ENCODE results near the gene IGFL1.
"Not testable (repeated sequence)": the region's sequence is repeated elsewhere in the genome, so short reads cannot be mapped to it uniquely, and the experiment has no call there.

IGFL1 gene

DNA sequence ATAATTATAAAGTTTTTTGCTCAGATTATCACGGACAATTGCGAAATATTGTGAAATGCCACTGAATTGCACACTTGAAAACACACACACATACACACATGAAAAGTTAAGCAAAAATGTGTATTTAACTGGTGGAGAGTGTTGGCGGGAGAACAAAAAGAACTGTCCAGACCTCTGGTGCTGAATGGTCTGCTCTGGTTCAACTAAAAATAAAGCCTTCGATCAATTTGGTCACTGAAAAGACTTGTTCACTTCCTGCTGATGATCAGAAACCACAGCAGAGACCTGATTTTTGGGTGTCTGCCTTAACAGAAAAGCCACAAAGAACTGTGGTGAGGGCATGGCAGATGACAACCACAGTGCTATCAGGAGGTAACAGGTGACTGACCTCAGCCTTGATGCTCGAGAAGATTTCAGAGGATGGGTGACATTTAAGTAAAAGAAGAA, 4.0 kb upstream of the IGFL1 start:
- peak; percentile 8 to 11 for DNase-seq (ENCODE audit: low read depth in 2 of 2)

DNA sequence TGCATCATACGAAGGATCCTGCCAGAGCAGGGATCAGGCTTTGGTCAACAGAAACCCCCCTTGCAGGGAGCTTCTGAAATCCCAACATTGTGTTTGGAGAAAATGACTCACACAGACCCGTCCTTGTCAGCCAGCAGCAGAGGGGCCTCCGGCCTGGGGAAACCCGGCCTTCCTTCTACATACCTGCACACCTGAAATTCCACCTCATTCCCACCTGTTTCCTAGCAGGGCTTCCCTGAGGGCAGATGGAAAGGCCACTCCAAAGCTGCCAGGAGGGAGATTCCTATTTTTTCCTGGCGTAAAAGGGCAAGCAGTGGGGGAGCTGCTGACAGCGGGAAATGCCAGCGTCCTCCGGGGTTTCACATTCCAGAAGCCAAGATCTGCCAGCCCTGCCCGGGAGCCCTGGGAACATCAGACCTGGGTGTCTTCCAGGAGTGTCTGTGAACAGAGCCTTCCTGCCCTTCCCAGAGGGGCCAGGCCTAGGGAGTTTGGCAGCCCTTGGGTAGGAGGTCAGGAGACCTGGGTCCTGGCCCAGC, 3.0 kb upstream of the IGFL1 start:
- no peak for DNase-seq (ENCODE audit: low read depth in 2 of 2)

DNA sequence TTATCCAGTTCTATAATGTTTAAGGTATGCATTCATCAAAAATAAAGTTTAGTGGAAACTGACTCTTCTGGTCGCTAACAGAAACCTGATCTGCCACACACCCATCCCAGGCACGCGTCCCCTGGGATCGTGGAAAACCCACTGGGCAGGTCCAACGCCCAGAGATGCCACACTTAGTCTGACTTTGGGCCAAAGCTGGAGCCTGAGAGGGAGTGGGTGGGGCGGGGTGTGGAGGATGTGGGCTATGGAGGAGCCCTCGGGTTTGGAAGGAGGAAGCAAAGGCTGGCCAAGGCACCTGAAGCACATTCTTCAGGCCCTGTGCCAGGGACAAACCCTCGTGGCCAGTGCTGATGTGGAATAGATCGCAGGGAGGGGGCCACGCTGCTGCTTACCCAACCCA, 2.5 kb downstream of the IGFL1 start:
- DNase-seq (ENCODE audit: low read depth in 2 of 2), result no peak

DNA sequence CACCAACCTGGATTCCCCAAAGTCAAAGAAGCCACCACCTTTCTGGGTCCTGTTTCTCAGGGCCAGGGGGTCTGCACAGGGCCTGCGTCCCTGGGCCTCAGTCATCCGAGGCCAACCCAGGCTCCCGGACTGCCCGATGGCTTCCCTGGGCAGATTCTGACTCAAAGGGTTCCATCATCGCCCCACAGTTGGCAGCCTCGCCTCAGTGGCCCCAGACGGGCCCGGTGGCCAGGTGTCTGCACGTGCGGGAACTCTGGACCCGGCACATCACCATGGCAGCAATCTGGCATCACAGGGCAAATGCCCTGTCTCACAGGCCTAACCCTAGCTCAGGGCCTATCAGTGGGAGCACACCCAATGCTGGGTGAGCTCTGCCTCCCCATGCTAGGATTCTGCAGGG, 2.9 kb downstream of the IGFL1 start:
- DNase-seq (ENCODE audit: low read depth in 2 of 2), result no peak

DNA sequence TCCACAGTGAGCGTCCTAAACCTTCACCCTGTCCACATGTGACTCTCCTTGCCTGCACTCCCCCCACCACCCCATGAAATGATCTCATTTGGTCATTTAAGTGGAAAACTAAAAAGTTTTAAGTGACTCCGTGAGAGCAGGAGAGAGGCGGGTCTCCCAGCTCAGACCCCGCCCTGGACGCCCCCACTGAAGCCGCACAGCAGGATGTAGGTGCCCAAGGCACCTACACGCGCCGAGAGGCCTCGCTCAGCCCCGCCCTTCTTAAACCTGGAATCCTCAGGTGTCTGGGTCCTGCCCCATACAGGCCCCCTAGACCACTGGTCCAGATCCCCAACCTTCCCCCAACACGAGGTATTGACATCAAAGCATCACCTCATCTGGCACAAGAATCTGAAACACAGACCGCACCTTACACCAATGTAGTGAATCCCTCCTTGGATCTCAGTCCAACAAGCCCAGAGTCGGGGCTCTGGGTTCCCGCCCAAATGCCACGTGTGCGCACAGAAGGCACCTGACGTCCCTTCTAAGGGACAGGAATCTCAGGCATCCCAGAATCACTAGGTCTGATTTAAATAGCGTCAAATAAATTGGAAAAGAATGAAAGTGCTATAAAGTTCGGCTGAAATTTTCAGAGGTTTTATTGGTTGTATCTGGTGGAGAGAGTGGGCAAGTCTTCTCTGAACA, 3.5 kb downstream of the IGFL1 start:
- DNase-seq (ENCODE audit: low read depth in 2 of 2), result no peak

DNA sequence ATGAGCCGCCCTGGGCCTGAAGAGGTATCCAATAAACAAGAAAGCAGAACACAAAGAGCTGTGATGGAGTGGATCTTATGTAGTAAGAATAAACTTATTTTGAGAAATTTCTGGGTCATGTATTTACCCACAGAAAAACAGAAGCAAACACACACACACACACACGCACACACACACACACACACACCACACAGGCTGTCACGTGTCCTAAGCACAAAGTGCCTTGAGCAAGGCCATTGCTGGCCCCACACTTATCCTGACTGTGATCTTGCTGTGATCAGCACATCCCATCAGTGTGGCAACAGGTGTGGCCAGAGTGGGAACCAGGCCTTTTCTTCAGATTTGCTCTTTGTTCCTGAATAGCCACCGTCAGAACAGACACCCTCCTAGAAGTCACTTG, 4.3 kb downstream of the IGFL1 start:
- DNase-seq (ENCODE audit: low read depth in 2 of 2), result not testable (repeated sequence)

DNA sequence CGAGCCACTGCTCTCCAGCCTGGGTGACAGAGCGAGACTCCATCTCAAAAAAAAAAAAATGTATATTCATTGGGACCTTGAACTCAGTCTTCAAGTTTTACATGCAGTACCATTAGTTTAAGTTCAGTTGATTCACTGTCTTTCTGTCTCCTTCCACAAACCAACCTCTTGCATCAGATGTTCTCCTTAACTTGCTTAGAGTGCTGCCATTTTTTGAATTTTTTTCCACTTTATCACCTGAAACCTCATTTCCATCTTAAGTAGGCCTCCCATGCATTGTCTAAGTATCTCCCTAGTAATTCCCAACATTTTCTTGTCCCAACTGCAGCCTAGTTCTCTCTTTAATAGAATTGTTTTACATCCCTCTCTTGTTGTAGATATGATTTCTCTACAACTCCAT, 8.6 kb downstream of the IGFL1 start:
- not testable (repeated sequence) for DNase-seq (ENCODE audit: low read depth in 2 of 2)

DNA sequence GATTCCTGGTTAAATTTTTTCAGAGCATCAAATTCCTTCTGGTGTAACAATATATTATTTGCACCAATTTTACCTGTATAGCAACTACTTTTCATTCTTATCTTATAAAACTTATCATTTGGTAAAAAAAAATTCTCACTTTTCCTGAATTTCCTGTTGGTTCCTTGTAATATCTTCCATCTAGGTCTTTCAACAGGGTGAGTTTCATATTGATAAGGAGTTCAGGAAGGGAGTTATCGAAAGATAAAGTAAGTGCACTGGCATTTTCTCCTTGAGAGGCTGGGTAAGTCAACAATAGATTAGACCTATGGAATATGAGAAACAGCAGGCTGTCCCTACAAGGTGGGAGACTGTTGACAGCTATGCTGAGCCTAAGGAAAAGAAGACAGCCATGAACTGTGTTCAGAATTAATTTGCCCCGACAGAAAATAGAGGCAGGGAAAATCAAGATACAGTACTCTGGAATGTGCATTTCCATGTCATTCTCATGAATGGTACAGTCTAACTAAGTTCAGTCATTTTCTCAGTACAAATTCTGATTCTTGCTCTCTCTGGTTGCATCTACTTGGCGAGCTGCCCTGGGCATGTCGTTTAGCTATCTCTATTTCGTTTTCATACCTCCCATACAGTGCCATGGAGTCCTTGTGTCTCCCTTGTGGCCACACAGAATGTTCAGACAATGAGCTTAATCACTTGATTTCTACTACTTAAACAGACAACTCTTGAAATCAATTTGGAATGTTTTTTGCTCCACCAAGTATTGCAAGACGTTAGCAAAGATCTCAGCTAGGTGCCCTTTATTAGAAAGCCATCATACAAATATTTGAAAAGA, 9.9 kb downstream of the IGFL1 start:
- no peak for DNase-seq (ENCODE audit: low read depth in 2 of 2)

DNA sequence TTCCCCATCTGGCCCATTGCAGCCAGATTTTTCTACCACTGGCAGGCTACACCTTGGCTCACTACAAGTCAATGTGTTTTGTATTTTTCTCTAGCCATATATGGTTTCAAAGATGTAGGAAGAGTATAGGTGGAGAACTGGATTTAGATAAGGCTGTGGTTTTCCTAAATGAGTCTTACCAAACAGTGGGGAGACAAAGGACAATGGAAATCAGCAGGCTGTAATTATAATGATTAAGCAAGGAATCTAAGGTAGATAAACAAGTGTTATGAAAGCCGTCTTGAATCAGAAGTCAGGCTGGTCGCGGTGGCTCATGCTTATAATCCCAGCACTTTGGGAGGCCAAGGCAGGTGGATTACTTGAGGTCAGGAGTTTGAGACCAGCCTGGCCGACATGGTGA, 11.2 kb downstream of the IGFL1 start:
- no peak for DNase-seq (ENCODE audit: low read depth in 2 of 2)

DNA sequence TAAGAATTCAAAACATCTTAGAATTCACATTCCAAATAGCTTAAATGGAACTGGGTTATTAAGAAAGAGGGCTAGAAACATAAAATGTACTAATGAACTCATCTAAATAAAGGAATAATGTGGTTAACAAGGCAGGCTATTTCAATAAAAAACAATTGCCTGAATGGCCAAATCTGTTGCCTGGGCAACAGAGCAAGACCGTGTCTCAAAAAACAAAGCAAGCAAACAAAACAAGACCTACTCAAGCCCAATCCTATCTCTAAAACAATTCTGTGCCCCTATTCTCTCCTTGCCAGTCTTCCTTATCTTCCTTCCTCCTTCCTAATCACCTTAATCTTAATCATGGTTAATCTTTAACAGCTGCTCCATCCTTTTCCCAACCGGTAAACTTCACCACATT, 12.1 kb downstream of the IGFL1 start:
- no peak for DNase-seq (ENCODE audit: low read depth in 2 of 2)

DNA sequence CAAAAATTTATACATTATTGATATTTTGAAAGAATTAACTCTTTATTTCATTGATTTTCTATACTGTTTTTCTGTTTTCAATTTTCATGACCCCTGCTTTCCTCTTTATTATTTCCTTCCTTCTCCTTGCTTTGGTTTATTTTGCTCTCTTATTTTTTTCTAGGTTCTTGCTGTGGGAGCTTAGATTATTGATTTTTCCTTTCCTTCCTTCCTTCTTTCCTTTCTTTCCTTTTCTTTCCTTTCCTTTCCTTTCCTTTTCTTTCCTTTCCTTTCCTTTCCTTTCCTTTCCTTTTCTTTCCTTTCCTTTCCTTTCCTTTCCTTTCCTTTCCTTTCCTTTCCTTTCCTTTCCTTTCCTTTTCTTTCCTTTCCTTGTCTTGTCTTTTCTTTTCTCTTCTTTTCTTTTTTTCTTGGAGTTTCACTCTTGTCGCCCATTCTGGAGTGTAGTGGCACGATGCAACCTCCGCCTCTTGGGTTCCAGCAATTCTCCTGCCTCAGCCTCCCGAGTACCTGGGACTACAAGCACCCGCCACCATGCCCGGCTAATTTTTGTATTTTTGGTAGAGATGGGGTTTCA, 13.6 kb downstream of the IGFL1 start:
- not testable (repeated sequence) for DNase-seq (ENCODE audit: low read depth in 2 of 2)

DNA sequence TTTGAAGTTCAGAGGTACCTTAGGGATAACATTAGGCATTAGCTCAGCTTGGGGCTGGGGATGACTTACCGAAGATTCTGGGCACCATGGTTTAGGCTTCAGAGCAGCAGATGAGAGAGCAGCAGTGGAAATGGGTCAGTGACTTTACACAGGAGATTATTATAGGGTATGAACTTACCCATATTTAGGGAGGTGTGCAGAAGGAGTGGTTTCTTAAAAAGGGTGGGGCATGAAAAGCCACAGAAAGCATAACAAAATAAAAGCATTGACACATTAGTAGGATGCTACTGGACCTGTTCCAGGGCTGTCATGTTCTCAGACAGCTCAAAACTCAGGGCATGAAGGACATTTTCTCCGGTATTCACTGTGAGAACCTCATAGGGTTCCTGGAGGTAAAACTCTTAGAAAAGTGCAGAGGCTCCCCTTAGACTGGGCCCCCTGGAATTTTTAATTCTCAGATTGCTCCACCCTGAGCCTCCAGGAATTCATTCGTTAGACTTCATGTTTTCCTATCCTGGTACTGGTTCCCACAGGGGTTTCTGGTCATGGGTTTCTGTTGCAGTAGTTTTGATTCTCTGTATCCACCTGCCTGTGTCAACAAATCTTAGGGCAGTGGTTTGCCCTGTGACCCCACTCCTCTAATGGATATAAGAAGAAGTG, 20.7 kb downstream of the IGFL1 start:
- no peak for DNase-seq (ENCODE audit: low read depth in 2 of 2)

DNA sequence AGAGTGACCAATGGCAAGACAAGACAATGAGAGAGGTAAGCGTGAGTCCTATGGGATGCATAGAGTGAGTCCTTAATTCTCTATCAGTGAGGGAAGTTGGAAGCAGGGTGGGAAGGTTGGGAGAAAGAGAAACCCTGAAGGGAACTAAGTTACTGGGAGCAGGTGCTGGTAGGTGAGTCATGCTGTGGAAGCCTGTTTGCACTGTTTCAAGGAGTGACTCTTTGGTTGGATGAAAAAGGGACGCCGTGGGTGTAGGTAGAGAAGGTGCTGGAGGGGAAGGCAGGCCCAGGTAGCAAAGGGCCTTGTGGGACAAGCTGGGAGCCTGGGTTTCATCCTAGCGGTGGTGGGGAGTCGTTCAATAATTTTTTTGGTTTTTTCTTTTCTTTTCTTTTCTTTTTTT, 21.9 kb downstream of the IGFL1 start:
- no peak for DNase-seq (ENCODE audit: low read depth in 2 of 2)

DNA sequence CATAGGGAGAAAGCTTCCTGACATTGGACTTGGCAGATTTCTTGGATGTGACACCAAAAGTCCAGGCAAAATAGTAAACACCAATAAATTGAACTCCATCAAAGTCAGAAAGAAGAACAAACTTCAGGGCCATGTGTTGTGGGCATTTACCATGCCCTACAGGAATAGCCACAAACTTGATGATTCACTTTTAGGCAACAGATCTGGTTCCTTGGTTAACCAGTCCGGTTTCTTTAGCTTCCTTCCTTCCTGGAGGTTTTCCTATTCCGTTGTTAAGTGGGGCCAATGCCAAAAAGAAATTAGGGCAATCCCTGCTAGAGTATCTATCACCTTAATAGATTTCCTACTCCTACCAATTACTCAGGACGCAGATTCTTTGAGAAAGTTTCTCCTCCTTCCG, 25.2 kb downstream of the IGFL1 start:
- no peak for DNase-seq (ENCODE audit: low read depth in 2 of 2)

DNA sequence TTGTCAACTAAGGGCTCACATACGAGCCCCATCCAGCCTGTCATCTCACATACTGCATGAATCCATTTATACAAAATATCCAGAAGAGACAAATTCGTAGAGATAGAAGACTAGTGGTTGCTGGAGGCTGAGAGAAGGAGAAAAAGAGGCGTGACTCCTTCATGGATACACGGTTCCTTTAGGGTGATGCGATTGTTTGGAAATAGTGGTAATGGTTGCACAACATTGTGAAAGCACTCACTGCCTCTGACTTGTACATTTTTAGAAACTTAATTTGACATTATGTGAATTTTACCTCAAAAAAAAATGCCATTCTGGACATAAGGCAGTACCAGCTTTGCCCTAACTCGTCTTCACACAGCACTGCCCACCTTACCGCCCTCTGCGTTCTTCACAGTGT, 27.3 kb downstream of the IGFL1 start:
- no peak for DNase-seq (ENCODE audit: low read depth in 2 of 2)

DNA sequence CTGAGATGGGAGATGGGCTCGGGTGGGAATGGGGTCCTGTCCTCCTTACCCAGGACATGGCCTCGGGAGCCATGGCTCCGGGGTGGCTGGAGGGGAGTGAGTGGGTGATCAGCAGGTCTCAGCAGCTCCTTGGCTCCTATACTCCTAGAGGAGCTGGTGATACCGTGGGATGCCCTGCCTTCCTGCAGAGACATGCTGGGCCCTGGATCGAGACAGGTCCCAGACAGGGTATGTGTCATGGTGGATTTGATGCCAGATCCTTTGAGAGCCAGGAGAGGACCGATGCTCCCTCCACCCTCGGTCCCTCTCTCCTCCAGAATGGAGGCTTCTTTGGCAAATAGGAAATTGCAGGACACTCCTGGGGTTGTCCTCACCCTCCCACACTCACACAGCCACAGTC, 32.0 kb downstream of the IGFL1 start:
- not testable (repeated sequence) for DNase-seq (ENCODE audit: low read depth in 2 of 2)

DNA sequence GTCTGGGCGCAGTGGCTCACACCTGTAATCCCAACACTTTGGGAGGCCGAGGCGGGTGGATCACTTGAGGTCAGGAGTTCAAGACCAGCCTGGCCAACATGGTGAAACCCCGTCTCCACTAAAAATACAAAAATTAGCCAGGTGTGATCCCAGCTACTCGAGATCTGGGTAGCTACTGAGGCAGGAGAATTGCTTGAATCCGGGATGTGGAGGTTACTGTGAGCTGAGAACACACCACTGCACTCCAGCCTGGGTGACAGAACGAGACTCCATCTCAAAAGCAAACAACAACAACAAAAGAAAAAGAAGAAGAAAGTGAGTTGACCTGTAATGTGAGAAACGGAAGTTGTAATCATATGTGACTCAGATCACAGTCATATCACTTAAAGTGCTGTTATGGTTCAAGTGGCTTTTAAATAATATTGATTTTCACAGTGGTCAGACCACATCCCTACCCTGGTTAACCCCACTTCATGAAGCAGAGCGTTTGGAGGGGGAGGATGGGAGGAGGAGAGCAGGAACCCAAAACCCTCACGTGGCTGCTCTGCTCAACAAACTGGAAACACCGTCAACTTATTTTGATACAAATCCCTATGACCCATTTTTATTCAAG, 33.2 kb downstream of the IGFL1 start:
- DNase-seq (ENCODE audit: low read depth in 2 of 2), result not testable (repeated sequence)

DNA sequence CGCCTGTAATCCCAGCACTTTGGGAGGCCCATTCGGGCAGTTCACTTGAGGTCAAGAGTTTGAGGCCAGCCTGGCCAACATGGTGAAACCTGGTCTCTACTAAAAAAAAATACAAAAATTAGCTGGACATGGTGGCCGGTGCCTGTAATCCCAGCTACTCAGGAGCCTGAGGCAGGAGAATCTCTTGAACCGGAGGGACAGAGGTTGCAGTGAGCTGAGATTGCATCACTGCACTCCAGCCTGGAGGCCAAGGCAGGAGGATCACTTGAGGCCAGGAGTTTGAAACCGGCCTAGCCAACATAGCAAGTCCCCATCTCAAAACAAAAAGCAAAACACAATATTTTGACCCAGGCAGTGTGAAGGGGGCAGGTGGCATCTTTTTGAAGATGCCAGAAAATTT, 35.3 kb downstream of the IGFL1 start:
- not testable (repeated sequence) for DNase-seq (ENCODE audit: low read depth in 2 of 2)

DNA sequence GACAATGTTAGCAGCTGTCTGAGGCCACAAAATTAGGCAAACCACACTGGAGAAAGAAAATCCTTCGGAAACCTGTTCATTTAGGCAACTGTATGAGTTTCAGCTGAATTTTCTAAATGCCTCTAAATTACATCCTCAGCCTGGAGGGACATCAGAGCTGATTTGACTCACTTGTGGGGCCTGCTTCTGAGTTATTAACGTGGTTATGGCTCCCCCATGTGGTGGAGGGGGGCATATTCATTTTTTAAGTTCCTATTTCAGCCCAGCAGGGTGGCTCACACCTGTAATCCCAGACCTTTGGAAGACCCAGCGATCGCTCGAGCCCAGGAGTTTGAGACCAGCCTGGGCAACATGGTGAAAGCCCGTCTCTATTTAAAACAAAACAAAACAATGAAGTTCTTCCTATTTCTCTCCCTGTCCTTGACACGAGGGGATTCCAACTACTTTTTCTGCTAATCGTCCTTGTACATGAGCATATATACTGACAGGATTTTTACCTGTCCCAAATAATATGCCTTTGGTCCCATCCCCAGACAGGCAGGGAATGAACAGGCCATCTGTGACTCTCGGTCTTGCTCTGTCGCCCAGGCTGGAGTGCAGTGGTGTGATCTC, 35.8 kb downstream of the IGFL1 start:
- peak; percentile 62 for DNase-seq (ENCODE audit: low read depth in 2 of 2)

DNA sequence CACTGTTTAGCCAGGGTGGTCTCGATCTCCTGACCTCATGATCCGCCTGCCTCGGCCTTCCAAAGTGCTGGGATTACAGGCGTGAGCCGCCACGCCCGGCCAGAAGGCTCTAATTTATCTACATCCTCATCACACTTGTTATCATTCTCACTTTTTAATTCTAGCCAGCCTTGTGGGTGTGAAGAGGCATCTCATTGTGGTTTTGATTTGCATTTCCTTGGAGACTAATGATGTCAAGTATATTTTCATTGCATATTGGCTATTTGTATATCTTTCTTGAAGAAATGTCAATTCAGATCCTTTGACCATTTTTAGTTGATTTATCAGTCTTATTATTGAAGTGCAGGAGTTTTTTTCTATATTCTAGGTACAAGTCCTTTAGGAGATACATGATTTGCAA, 39.6 kb downstream of the IGFL1 start:
- DNase-seq (ENCODE audit: low read depth in 2 of 2), result no peak

DNA sequence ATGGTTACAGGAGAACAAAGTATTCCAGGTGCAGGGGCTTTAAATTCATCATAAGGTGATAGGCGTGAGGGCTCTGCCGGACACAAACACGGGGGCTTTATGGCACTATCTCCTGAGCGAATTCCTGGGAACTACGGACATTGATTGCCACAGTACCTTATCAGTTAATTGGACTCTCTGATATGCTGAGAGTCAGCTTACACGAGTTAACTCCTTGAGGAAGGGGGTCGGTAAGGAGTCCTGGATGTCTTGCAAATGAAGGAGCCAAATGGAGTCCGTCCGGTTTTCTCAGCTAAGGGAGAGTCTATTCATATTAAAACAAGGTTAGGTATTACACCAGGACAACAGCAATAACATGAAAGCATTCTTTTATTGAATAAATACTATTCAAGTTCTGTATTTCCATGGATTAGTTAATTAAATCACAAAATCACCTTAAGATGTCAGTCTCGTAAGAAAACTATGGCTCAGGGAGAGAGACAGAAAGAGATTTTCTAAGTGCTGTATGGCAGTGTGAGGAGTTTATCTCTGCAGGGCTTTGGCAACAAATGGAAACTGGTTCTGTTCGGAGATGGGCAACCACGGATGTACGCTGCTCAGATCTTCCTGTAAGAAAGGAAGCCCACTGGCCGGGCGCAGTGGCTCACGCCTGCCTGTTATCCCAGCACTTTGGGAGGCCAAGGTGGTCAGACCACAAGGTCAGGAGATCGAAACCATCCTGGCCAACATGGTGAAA, 41.1 kb downstream of the IGFL1 start:
- no peak for DNase-seq (ENCODE audit: low read depth in 2 of 2)

Measured in fibroblast of skin of left quadriceps (primary cell).